ENCODE data around the gene RNASE8.

DNA sequence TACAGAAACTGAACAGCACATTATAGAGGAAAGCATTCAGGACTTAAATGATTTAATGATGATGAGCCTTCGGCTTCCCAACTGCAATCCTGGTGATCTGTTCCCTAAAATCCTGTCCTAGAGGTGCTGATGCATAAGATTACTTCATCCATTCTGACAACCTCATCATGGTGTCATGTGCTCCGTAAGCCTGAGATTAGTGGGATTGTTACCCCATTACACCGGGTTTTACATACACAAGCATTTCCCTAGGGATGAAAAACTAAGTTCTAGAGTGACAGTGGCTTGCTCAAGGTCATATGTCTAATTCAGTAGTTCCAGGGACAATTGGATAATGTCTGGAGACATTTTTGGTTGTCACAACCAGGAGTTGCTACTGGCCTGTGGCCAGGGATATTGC, 20.5 kb upstream of the RNASE8 start:
- TF ChIP-seq HDGF (IDR thresholded peaks at IDR 0.05) (no peak), TCF12 (IDR thresholded peaks at IDR 0.05; ENCODE audit: low read depth, low read length) (no peak), MYC (IDR thresholded peaks at IDR 0.05; ENCODE audit: insufficient read depth, insufficient read length, insufficient replicate concordance, low read length, severe bottlenecking) (no peak), JUND (IDR thresholded peaks at IDR 0.05; ENCODE audit: low read depth, low read length) (no peak), POLR2A (IDR thresholded peaks at IDR 0.05; ENCODE audit: low read depth, low read length) (no peak), FOXM1 (IDR thresholded peaks at IDR 0.05; ENCODE audit: low read depth, low read length) (no peak), MTA3 (IDR thresholded peaks at IDR 0.05; ENCODE audit: borderline replicate concordance, low read length) (no peak), YY1 (IDR thresholded peaks at IDR 0.05; ENCODE audit: low read depth, low read length) (no peak), CHD2 (IDR thresholded peaks at IDR 0.05; ENCODE audit: borderline replicate concordance, low read depth, low read length) (no peak)
- TF ChIP-seq, protein P1, sequence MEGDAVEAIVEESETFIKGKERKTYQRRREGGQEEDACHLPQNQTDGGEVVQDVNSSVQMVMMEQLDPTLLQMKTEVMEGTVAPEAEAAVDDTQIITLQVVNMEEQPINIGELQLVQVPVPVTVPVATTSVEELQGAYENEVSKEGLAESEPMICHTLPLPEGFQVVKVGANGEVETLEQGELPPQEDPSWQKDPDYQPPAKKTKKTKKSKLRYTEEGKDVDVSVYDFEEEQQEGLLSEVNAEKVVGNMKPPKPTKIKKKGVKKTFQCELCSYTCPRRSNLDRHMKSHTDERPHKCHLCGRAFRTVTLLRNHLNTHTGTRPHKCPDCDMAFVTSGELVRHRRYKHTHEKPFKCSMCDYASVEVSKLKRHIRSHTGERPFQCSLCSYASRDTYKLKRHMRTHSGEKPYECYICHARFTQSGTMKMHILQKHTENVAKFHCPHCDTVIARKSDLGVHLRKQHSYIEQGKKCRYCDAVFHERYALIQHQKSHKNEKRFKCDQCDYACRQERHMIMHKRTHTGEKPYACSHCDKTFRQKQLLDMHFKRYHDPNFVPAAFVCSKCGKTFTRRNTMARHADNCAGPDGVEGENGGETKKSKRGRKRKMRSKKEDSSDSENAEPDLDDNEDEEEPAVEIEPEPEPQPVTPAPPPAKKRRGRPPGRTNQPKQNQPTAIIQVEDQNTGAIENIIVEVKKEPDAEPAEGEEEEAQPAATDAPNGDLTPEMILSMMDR (IDR thresholded peaks at IDR 0.05 in 2 of 3, conservative IDR thresholded peaks at IDR 0.05 in 1 of 3; ENCODE audit: control insufficient read depth in 2 of 3, extremely low read depth in 1 of 3, insufficient read depth in 1 of 3, low read depth in 3 of 3, low read length in 3 of 3): no peak

Data from GM12878 (cell line).